WTC11 (cell line): ENCODE results near the gene DHX36. TPM values are rescaled to one million over a fixed set of nuclear protein-coding genes. Genes with fewer than 3 reads are reported as not detected.

ENCODE experiments used
- ATAC-seq: fragments of 200-7000 bp; cut with Tn5 transposase; 2 replicates; pipeline ENCODE4 v1.10.0; 2021; ENCODE audit warnings: mild to moderate bottlenecking, moderate library complexity
- CTCF ChIA-PET: fragments of 300-600 bp; sonication (Branson Sonifier 250); formaldehyde crosslinking; loops from one replicate; lab custom pipeline; 2021; ENCODE audit warnings: antibody characterized with exemption; lab: Charles Lee
- POLR2A ChIA-PET: fragments of 350-600 bp; sonication (Branson Sonifier 250); formaldehyde crosslinking; loops from one replicate; lab custom pipeline; 2021; ENCODE audit warnings: antibody characterized with exemption; lab: Charles Lee
- DNase-seq: peaks from one replicate; pipeline ENCODE4 v3.0.0; 2021; ENCODE audit warnings: low spot score
- H3K27ac Mint-ChIP-seq: 2 replicates; pipeline ENCODE4 v1.8.0; 2021; ENCODE audit warnings: mixed read lengths
- H3K27me3 Mint-ChIP-seq: 2 replicates; pipeline ENCODE4 v1.8.0; 2021; ENCODE audit warnings: low read depth, mild to moderate bottlenecking, moderate library complexity, mixed read lengths
- H3K36me3 Mint-ChIP-seq: 2 replicates; pipeline ENCODE4 v1.8.0; 2021; ENCODE audit warnings: mixed read lengths
- H3K4me1 Mint-ChIP-seq: 2 replicates; pipeline ENCODE4 v1.8.0; 2022; ENCODE audit warnings: mixed read lengths
- H3K4me3 Mint-ChIP-seq: 2 replicates; pipeline ENCODE4 v1.8.0; 2021; ENCODE audit warnings: mild to moderate bottlenecking, moderate library complexity, mixed read lengths
- H3K9me3 Mint-ChIP-seq: 2 replicates; pipeline ENCODE4 v1.8.0; 2021; ENCODE audit warnings: mixed read lengths
- AFF4 ChIP-seq: sonication (generic); formaldehyde crosslinking; IDR thresholded peaks from 2 replicates; pipeline ENCODE4 v1.8.1; 2023; ENCODE audit warnings: mild to moderate bottlenecking, missing genetic modification reagents, borderline replicate concordance
- GABPB1 ChIP-seq: sonication (generic); formaldehyde crosslinking; IDR thresholded peaks from 2 replicates; pipeline ENCODE4 v1.8.1; 2023; ENCODE audit warnings: mild to moderate bottlenecking, missing genetic modification reagents
- GRHL2 ChIP-seq: fragments of 250-450 bp; sonication (Bioruptor Pico); IDR thresholded peaks from 2 replicates; pipeline ENCODE4 v1.8.0; 2022; ENCODE audit warnings: mild to moderate bottlenecking, moderate library complexity; ENCODE audit not compliant: insufficient replicate concordance, severe bottlenecking
- JUN ChIP-seq: sonication (generic); formaldehyde crosslinking; IDR thresholded peaks from 2 replicates; pipeline ENCODE4 v1.8.0; 2023; ENCODE audit warnings: mild to moderate bottlenecking, missing genetic modification reagents
- NFATC4 ChIP-seq: fragments of 250-450 bp; sonication (Bioruptor Pico); IDR thresholded peaks from 2 replicates; pipeline ENCODE4 v1.9.0; 2021; ENCODE audit warnings: mild to moderate bottlenecking
- RELA ChIP-seq: sonication (generic); formaldehyde crosslinking; IDR thresholded peaks from 2 replicates; pipeline ENCODE4 v1.8.1; 2022; ENCODE audit warnings: missing genetic modification reagents, mild to moderate bottlenecking, borderline replicate concordance
- TEAD1 ChIP-seq: sonication (generic); formaldehyde crosslinking; IDR thresholded peaks from 2 replicates; pipeline ENCODE4 v1.8.0; 2022; ENCODE audit warnings: mild to moderate bottlenecking, missing genetic modification reagents
- TEAD4 ChIP-seq: sonication (generic); formaldehyde crosslinking; IDR thresholded peaks from 2 replicates; pipeline ENCODE4 v1.8.0; 2022; ENCODE audit warnings: mild to moderate bottlenecking, missing genetic modification reagents
- TP53 ChIP-seq: sonication (generic); formaldehyde crosslinking; IDR thresholded peaks from 2 replicates; pipeline ENCODE4 v1.8.1; 2023; ENCODE audit warnings: mild to moderate bottlenecking, missing genetic modification reagents
- USF2 ChIP-seq: sonication (generic); formaldehyde crosslinking; IDR thresholded peaks from 2 replicates; pipeline ENCODE4 v1.8.1; 2023; ENCODE audit warnings: mild to moderate bottlenecking, missing genetic modification reagents, moderate library complexity
- ZBTB43 ChIP-seq: sonication (generic); formaldehyde crosslinking; IDR thresholded peaks from 2 replicates; pipeline ENCODE4 v1.8.1; 2023; ENCODE audit warnings: mild to moderate bottlenecking, missing genetic modification reagents
- ZNF219 ChIP-seq: sonication (generic); formaldehyde crosslinking; IDR thresholded peaks from 2 replicates; pipeline ENCODE4 v1.8.0; 2023; ENCODE audit warnings: missing genetic modification reagents, mild to moderate bottlenecking, borderline replicate concordance
- ZNF232 ChIP-seq: sonication (generic); formaldehyde crosslinking; IDR thresholded peaks from 2 replicates; pipeline ENCODE4 v1.8.0; 2022; ENCODE audit warnings: mild to moderate bottlenecking, missing genetic modification reagents
- ZNF263 ChIP-seq: sonication (generic); formaldehyde crosslinking; IDR thresholded peaks from 2 replicates; pipeline ENCODE4 v1.8.1; 2022; ENCODE audit warnings: low read depth, mild to moderate bottlenecking, moderate library complexity, missing genetic modification reagents
- ZNF317 ChIP-seq: sonication (generic); formaldehyde crosslinking; IDR thresholded peaks from 2 replicates; pipeline ENCODE4 v1.8.1; 2023; ENCODE audit warnings: low read depth, mild to moderate bottlenecking, moderate library complexity, missing genetic modification reagents, borderline replicate concordance
- ZNF423 ChIP-seq: fragments of 250-450 bp; sonication (Bioruptor Pico); IDR thresholded peaks from 2 replicates; pipeline ENCODE4 v2.1.2; 2022; ENCODE audit warnings: mild to moderate bottlenecking, moderate library complexity
- total RNA-seq: library from RNA; stranded (reverse); gene quantifications from 3 replicates; pipeline ENCODE4 v1.2.3, GENCODE V29; 2021

The DHX36 gene
- total RNA-seq, 1 experiment from 2014 or later, result 100 TPM

DNA sequence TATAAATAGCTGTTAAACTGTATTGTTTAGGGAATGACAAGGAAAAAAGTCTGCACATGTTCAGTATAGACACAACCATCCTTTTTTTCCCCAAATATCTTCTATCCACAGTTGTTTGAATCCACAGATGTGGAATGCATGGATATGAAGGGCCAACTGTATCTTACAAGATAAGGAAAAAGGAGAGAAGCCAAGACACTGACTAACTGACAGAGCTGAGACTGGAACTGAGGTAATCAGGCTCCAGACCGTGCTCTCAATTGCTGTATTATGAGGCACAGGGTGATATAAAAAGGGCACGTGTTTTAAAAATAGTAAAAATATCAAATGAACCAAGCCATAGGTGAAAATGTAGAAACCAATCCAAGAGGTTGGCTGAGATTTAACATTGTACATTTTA is 49.0 kb downstream of the DHX36 start (continued):
- TF ChIP-seq ZBTB43 (no peak), RELA (CRISPR knock-in tag) (no peak), ZNF423 (CRISPR knock-in tag) (no peak), ZNF232 (no peak), ZNF263 (no peak), JUN (CRISPR knock-in tag) (no peak), USF2 (CRISPR knock-in tag) (no peak)
- TF ChIP-seq, all 79 proteins: peak for 0

DNA sequence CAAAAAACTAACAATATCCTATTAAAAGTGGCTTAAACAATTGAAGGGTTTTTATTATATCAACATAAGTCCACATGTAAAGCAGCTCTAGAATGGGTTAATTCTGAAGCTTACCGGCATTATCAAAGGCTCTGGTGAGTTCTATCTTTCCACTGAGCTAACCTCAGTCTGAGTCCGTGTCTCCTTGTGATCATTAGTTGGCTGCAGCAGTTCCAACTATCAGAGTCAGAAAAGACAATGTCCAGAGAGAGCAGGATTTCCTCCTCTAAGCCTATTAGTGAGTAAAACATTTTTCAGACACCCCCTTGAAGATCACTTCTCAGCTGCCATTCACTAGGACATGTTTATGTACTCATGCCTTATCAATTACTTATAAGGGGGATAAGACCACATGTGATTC is 49.9 kb downstream of the DHX36 start:
- POLR2A ChIA-PET, result no interaction called here
- TF ChIP-seq ZNF263, result no peak
- TF ChIP-seq TEAD1 (CRISPR knock-in tag), result no peak
- ATAC-seq (no peak), DNase-seq (no peak)
- no peaks in the 10 kb centered on the region for H3K27me3 Mint-ChIP-seq
- no peak overlapping the region for H3K27ac Mint-ChIP-seq
- no peak overlapping the region for H3K4me3 Mint-ChIP-seq
- H3K36me3 Mint-ChIP-seq, result peaks cover 74% of the 10 kb centered on the region
- CTCF ChIA-PET, result no interaction called here
- no peaks in the 10 kb centered on the region for H3K4me1 Mint-ChIP-seq
- H3K9me3 Mint-ChIP-seq, result peaks cover 2% of the 10 kb centered on the region; the same call in 1 of the 2 replicates

DNA sequence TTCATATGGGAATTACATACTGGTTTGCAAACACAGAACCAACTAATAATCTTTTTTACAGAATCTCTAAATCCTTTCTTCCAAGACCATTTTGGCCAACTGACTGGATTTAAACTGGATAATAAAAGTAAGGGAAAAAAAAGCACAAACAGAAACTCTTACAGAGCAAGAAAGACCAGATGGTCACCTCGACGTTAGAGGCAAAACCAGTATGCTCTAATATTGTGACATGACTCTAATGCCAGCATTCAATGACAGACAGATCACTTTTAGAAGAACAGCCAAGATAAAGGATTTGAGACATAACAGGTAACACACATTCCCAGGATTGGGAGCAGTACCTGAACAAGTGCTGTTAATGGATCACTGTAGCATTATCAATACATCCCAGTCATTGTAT is 50.9 kb downstream of the DHX36 start:
- POLR2A ChIA-PET, result no interaction called here
- CTCF ChIA-PET, result no interaction called here
- no peak for DNase-seq
- Mint-ChIP-seq H3K4me1 (no peaks in the 10 kb centered on the region), H3K27ac (no peak overlapping the region), H3K36me3 (peaks cover 75% of the 10 kb centered on the region), H3K9me3 (peaks cover 12% of the 10 kb centered on the region), H3K4me3 (no peak overlapping the region), H3K27me3 (no peaks in the 10 kb centered on the region)
- ATAC-seq, result no peak
- TF ChIP-seq NFATC4 (CRISPR knock-in tag) (no peak), ZNF317 (CRISPR knock-in tag) (no peak)

DNA sequence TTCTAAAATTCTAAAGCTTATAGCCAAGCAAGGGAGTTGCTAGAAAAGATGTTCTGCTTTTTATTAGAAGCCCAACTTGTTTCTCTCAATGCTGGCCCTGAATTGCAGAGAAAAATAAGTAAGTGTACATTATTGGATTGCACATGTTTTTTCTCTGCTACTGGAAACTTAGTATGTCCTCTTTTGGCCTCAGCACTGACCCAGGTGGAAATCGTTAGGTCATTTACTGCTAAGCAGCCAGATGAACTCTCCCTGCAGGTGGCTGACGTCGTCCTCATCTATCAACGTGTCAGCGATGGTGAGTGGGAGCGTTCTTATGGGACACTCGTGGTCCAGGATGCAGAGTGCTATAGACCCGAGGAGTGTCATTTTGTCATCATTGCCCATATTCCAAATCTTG is 69.8 kb downstream of the DHX36 start:
- peaks cover 49% of the 10 kb centered on the region for H3K36me3 Mint-ChIP-seq
- no peak for TF ChIP-seq ZNF263
- TF ChIP-seq AFF4 (CRISPR knock-in tag), result no peak
- TF ChIP-seq GABPB1 (CRISPR knock-in tag), result no peak
- no peak for TF ChIP-seq TP53 (CRISPR knock-in tag)
- no peak for TF ChIP-seq ZNF219 (CRISPR knock-in tag)
- no peak for TF ChIP-seq GRHL2 (CRISPR knock-in tag)
- TF ChIP-seq TEAD4 (CRISPR knock-in tag), result no peak
- TF ChIP-seq, all 79 proteins: peak for 0

More for the DNA sequence above, 69.8 kb downstream of the DHX36 start:
- Mint-ChIP-seq H3K27me3 (no peaks in the 10 kb centered on the region), H3K27ac (no peak overlapping the region), H3K9me3 (peaks cover 7% of the 10 kb centered on the region), H3K4me1 (peaks cover 16% of the 10 kb centered on the region), H3K4me3 (no peak overlapping the region)
- ATAC-seq (no peak), DNase-seq (no peak)
- ChIA-PET POLR2A (no interaction called here), CTCF (no interaction called here)
